Hepatocyte (in vitro differentiated cells): ENCODE measurements around the gene JAML.

Experiments used
- CTCF ChIP-seq: fragments of 200-600 bp; sonication (generic); IDR thresholded peaks from 2 replicates; pipeline ENCODE4 v1.5.1; 2016; ENCODE audit warnings: antibody characterized with exemption, mild to moderate bottlenecking; ENCODE audit not compliant: poor library complexity
- EZH2 ChIP-seq: fragments of 200-600 bp; sonication (generic); IDR thresholded peaks from 2 replicates; pipeline ENCODE4 v1.6.1; 2016; ENCODE audit warnings: antibody characterized with exemption, mild to moderate bottlenecking, borderline replicate concordance

- TF ChIP-seq CTCF (no peak), EZH2 (no peak)
Observed at GRCh38 chr11:118169300-118170140, 55.3 kb downstream of the JAML start.
